Stimulated activated CD4-positive, alpha-beta T cell treated with anti-CD3 and anti-CD28 coated beads, Interleukin-1b, Interleukin-23, amount 100 ng/mL, for 4 hours (primary cell): ENCODE data around the gene ZBTB16.
"Not testable (repeated sequence)": the region's sequence is repeated elsewhere in the genome, so short reads cannot be mapped to it uniquely, and the experiment has no call there.

Experiments
- DNase-seq, 2 donors: peaks; one replicate each; pipeline ENCODE4 v3.0.0-alpha.2; 2020; ENCODE audit warnings: low read depth in 2 of 2

The ZBTB16 gene

GRCh38 chr11:114044042-114044871 lies 15.3 kb upstream of the ZBTB16 start:
- DNase-seq, result no peak

GRCh38 chr11:114047327-114047726 lies 12.2 kb upstream of the ZBTB16 start:
- no peak for DNase-seq

GRCh38 chr11:114049050-114049449 lies 10.5 kb upstream of the ZBTB16 start:
- no peak for DNase-seq

- not testable (repeated sequence) for DNase-seq
These were observed 9.7 kb upstream of the ZBTB16 start for GRCh38 chr11:114049766-114050165.

- DNase-seq, result no peak
These were observed 9.1 kb upstream of the ZBTB16 start for GRCh38 chr11:114050258-114050927.

- DNase-seq, result no peak
These were observed 8.0 kb upstream of the ZBTB16 start for GRCh38 chr11:114051558-114051957.

GRCh38 chr11:114052160-114052559 lies 7.4 kb upstream of the ZBTB16 start:
- DNase-seq, result no peak

GRCh38 chr11:114053406-114053805 lies 6.1 kb upstream of the ZBTB16 start:
- DNase-seq, result no peak

GRCh38 chr11:114054806-114055205 lies 4.7 kb upstream of the ZBTB16 start:
- DNase-seq, result no peak

- DNase-seq, result no peak
These were observed 3.1 kb upstream of the ZBTB16 start for GRCh38 chr11:114056409-114056808.

GRCh38 chr11:114057147-114057546 lies 2.4 kb upstream of the ZBTB16 start:
- DNase-seq, result no peak

GRCh38 chr11:114057605-114058004 lies 1.9 kb upstream of the ZBTB16 start:
- no peak for DNase-seq

- no peak for DNase-seq
These were observed 1.3 kb upstream of the ZBTB16 start for GRCh38 chr11:114058026-114058706.

- DNase-seq, result no peak
These were observed 637 bp upstream of the ZBTB16 start for GRCh38 chr11:114058871-114059277.

GRCh38 chr11:114059984-114060391 lies 477 bp downstream of the ZBTB16 start:
- peak in 1 of 2 donors; percentile 13 for DNase-seq

GRCh38 chr11:114060392-114061047 lies 1.0 kb downstream of the ZBTB16 start:
- DNase-seq, result peak in 1 of 2 donors; percentile 19

GRCh38 chr11:114061048-114061680 lies 1.7 kb downstream of the ZBTB16 start:
- DNase-seq, result no peak

- DNase-seq, result no peak
These were observed 2.2 kb downstream of the ZBTB16 start for GRCh38 chr11:114061681-114062049.

GRCh38 chr11:114062272-114062671 lies 2.8 kb downstream of the ZBTB16 start:
- no peak for DNase-seq

GRCh38 chr11:114063149-114063828 lies 3.8 kb downstream of the ZBTB16 start:
- DNase-seq, result no peak

- DNase-seq, result no peak
These were observed 4.3 kb downstream of the ZBTB16 start for GRCh38 chr11:114063829-114064201.
